Amniotic stem cell (primary cell): ENCODE data around the gene IQCF5.
"Not testable (repeated sequence)": the region's sequence is repeated elsewhere in the genome, so short reads cannot be mapped to it uniquely, and the experiment has no call there.

Experiments
- DNase-seq: peaks from one replicate; lab custom pipeline; 2025; lab: John Stamatoyannopoulos, UW

IQCF5 gene

DNA sequence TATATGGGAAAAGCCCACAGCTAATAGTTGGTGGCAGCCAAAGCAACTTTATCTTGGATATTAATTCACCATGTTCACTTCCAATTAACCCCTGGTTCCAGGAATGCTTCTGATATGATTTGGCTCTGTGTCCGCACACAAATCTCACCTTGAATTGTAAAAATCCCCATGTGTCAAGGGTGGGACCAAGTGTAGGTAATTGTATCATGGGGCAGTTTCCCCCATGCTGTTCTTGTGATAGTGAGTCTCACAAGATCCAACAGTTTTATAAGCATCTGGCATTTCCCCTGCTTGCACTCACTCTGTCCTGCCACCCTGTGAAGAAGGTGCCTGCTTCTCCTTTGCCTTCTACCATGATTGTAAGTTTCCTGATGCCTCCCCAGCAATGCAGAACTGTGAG lies 6.5 kb downstream of the IQCF5 start:
- DNase-seq, result not testable (repeated sequence)

DNA sequence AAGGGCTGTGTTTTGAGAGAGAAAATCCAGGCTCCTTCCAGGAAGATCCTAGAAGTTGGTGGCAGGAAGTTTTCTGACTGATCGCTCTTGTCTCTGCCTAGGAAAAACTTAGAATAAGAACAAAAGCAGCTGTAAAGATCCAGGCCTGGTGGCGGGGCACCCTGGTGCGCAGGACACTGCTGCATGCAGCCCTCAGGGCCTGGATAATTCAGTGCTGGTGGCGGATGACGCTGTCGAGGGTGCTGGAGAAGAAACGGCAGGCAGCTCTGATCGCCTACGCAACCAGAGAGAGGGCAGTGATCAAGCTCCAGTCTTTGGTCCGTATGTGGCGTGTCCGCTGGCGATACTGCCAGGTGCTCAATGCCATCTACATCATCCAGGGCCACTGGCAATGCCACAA lies 12.5 kb downstream of the IQCF5 start:
- no peak for DNase-seq

DNA sequence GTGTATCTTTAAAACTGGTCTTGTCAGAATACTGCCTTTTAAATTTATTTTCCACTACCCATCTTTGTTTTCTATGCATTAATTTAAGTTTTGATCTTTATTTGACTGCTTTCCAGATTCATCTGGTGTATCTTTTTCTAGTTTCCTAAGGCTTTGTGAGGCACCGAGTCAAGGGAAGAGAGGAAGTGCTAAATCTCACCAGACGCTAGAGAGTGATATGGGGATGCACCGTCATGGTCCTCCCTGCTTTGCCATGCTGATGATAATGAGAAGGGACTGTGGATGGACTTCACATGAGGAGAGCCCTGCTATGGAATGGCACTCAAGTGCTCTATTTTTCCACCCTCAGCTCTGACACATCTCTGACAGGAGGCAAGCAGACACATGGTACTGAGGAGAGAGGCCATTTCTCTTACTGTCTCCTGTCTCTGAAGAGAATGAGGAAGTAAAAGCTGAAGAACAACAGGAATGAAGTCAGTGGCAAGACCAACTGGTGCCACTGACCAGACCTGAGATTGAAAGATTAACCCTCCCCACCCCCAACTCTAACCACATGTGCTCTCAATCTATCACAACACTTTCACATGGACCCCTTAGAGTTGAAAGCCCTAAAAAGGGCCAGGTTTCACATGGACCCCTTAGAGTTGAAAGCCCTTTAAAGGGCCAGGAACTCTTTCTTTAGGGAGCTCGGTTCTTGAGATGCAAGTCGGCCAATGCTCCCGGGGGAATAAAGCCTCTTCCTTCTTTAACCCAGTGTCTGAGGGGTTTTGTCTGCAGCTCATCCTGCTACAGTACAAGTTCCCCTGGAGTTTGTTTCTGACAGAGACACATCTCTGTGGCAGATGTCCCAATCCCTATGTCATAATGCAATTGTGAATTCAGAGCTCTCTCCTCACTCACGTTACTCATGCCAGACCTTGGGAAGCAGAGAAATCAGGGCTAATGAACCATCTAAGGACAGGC lies 14.4 kb downstream of the IQCF5 start, which contains the start of gene IQCF2:
Gene IQCF2 (plus strand): TSS at position 913 of the 963 bp plus-strand sequence. CDS start 52 bp downstream, outside the sequence.
- DNase-seq, result no peak

DNA sequence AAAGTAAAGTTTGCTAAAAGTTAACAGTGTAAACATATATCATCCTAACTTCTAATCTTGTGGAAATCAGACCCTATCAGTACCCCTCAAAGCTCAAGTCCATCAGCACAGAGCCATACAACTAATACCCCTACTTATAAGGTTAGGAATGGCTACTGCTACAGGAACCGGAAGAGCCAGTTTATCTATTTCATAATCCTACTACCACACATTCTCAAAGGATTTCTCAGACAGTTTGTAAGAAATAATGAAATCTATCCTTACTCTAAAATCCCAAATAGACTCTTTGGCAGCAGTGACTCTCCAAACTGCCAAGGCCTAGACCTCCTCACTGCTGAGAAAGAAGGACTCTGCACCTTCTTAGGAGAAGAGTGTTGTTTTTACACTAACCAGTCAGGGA lies 20.0 kb downstream of the IQCF5 start:
- not testable (repeated sequence) for DNase-seq

DNA sequence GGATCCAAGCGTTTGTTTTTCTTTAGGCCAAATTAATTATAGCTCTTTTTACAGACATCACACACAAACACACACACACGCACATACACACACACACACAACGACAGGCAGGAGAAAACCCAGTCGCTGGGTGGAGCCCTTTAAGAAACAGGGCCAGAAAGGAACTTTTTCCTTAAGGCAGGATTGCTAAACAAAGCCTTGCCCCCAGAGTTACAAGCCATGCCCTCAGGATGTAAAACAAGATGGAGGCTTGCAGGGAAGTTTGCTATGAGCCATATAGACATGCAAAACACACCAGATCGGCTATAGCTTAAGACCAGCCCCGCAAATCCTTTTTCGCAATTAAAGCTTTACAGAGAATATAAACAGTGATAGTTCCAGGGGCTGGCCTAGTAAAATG lies 30.3 kb downstream of the IQCF5 start:
- DNase-seq, result no peak

DNA sequence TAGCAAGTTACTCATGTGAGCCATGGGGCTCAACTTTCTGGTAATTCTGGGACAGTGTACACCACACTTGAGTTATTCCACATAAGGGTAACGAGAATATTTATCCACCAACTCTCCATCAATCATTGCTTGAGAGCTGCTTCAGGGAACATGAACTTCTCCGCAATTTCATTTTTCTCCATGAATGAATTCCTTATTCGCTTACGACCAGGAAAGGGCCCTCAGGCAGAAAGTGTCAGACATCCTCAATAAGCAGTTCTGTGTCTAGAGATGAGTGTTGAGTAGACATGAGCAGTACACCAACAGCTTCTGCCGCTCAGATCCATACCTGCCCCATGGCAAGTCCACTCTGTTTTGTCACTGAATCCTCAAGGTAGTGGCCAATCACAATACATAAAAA lies 38.8 kb downstream of the IQCF5 start:
- DNase-seq, result no peak

DNA sequence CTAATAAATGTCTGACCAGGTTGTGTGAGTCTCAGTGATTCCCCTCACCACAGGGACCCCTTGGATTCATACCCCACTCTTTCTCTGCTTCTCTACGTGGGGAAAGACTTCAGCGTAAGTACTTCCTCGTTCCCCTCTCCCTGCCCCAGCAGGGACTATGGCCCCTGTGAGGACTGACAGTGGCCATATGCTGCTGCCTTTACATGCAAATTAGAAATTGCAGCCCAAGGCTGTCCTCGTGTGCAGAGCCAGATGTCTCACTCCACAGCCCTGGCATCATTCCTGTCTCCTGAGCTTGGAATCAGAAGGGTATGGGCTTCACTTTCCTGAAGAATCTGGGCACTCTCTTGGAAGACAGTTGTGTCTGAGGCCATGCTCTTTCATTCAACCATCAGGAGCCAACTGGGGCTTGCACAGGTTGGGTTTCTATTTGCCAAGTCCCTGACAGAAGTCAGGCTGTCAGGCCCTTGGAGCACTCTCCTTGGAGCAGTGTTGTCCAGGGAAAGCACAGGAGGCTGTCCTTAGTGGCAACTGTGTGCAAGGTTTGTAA lies 44.5 kb downstream of the IQCF5 start:
- DNase-seq, result no peak

DNA sequence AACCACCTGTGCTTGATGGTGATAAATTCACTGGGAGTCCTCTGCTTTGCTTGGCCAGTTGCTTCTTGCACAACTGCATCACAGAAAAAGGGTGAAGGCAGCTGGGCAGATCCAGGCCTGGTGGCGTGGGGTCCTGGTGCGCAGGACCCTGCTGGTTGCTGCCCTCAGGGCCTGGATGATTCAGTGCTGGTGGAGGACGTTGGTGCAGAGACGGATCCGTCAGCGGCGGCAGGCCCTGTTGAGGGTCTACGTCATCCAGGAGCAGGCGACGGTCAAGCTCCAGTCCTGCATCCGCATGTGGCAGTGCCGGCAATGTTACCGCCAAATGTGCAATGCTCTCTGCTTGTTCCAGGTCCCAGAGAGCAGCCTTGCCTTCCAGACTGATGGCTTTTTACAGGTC lies 45.1 kb downstream of the IQCF5 start:
- DNase-seq, result no peak

DNA sequence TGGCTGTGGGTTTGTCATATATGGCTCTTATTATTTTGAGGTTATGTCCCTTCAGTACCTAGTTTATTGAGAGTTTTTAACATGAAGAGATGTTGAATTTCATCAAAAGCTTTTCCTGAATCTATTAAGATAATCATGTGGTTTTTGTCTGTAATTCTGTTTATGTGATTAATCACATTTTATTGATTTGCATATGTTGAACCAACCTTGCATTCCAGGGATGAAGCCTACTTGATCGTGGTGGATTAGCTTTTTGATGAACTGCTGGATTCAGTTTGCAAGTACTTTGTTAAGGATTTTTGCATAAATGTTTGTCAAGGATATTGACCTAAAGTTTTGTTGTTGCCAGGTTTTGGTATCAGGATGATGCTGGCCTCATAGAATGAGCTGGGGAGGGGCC lies 47.1 kb downstream of the IQCF5 start:
- DNase-seq, result no peak
